Thoracic aorta (tissue), 2 donors: ENCODE data around the gene ZNF25. TPM values are rescaled to one million over a fixed set of nuclear protein-coding genes. Genes with fewer than 3 reads are reported as not detected.

Experiments used
- ATAC-seq: fragments of 150-250 bp; one replicate; pipeline ENCODE4 v1.8.0; 2017; ENCODE audit warnings: low read depth; ENCODE audit not compliant: insufficient number of reproducible peaks, low FRiP score
- DNase-seq: peaks from one replicate; pipeline ENCODE4 v3.0.0-alpha.2; 2020; ENCODE audit warnings: low spot score
- H3K27ac ChIP-seq, 2 donors: fragments of 200-600 bp; sonication (generic); 1 replicate in 1 of 2; 2 replicates in 1 of 2; pipeline ENCODE4 v1.5.1; 2016; ENCODE audit warnings: mild to moderate bottlenecking in 2 of 2, moderate library complexity in 2 of 2
- H3K27me3 ChIP-seq: fragments of 200-600 bp; sonication (generic); replicated peaks from 2 replicates; pipeline ENCODE4 v1.6.0; 2016; ENCODE audit warnings: mild to moderate bottlenecking; ENCODE audit not compliant: insufficient read depth
- H3K36me3 ChIP-seq: fragments of 200-600 bp; sonication (generic); one replicate; pipeline ENCODE4 v1.5.1; 2016
- H3K4me1 ChIP-seq, 2 donors: fragments of 200-600 bp; sonication (generic); 1 replicate in 1 of 2; 2 replicates in 1 of 2; pipeline versions ENCODE4 v1.5.1 to v1.6.0; 2016; ENCODE audit warnings: low read depth in 2 of 2, mild to moderate bottlenecking in 1 of 2; ENCODE audit not compliant: control insufficient read depth in 1 of 2
- H3K4me3 ChIP-seq: fragments of 200-600 bp; sonication (generic); 2 replicates; pipeline ENCODE4 v1.5.1; 2016; ENCODE audit warnings: mild to moderate bottlenecking
- H3K9me3 ChIP-seq: fragments of 200-600 bp; sonication (generic); 2 replicates; pipeline ENCODE4 v1.5.1; 2016
- CTCF ChIP-seq: fragments of 200-600 bp; sonication (generic); IDR thresholded peaks from one replicate; pipeline ENCODE4 v1.5.1; 2019; ENCODE audit warnings: antibody characterized with exemption
- total RNA-seq, 2 donors: library from RNA; depleted of rRNA; stranded (reverse); fragments of >200 nt; gene quantifications; one replicate each; pipeline versions ENCODE4 v1.1.0 to v1.2.3, GENCODE V29; 2016

Gene ZNF25
- total RNA-seq, 2 donors from 2014 or later, result 22.9 TPM

DNA sequence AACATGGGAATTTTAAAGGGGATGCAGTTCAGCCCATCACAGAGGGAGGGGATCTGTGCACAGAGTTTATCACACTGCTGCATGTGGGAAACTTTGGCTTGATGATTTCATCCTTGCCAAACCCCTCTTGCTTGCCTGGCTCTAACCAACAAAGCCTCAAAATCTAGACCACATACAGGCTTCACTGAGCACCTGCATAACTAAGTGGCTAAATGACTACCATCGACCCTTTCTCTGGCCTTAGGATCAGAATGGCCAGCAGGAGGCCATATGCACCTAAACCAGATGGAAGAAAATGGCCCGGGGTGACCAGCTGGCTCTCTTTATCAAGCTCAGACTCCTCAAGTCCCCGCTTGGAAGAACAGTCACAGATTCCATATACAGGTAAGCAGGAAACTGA is 15.6 kb upstream of the ZNF25 start:
- Histone ChIP-seq H3K36me3 (no peaks in the 10 kb centered on the region), H3K27me3 (no peaks in the 10 kb centered on the region), H3K27ac (no peak overlapping the region), H3K4me3 (no peak overlapping the region), H3K9me3 (no peaks in the 10 kb centered on the region), H3K4me1 (no peaks in the 10 kb centered on the region)
- DNase-seq (no peak), ATAC-seq (no peak)
- no peak for TF ChIP-seq CTCF

DNA sequence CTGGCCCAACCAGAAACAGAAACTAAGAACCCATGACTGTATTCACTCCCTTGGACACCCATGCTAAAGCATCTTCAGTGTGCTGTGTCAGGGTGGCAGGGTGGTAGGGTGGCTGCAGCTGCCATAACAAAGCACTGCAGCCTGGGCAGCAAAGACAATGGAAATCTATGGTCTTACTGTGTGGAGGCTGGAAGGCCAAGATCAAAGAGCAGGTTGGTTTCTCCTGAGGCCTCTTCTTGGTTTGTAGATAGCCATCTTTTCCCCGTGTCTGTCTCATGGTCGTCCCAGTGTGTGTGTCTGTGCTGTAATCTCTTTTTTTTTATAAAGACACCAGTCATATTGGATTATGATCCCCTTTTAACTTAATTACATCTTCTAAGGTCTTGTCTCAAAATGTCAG is 15.2 kb upstream of the ZNF25 start:
- Histone ChIP-seq H3K4me1 (no peaks in the 10 kb centered on the region), H3K9me3 (no peaks in the 10 kb centered on the region), H3K36me3 (no peaks in the 10 kb centered on the region), H3K27ac (no peak overlapping the region), H3K4me3 (no peak overlapping the region), H3K27me3 (no peaks in the 10 kb centered on the region)
- TF ChIP-seq CTCF, result no peak
- no peak for DNase-seq
- ATAC-seq, result no peak

GRCh38 chr10:37976880-37977203 is 395 bp upstream of the ZNF25 start:
- Histone ChIP-seq H3K27ac (peak overlapping the region in 1 of 2 donors; percentile 96), H3K4me3 (peak overlapping the region; percentile 84), H3K36me3 (no peaks in the 10 kb centered on the region), H3K9me3 (no peaks in the 10 kb centered on the region), H3K4me1 (peaks cover 4 to 12% of the 10 kb centered on the region in 2 donors), H3K27me3 (no peaks in the 10 kb centered on the region)
- no peak for DNase-seq
- no peak for ATAC-seq
- TF ChIP-seq CTCF, result no peak

DNA sequence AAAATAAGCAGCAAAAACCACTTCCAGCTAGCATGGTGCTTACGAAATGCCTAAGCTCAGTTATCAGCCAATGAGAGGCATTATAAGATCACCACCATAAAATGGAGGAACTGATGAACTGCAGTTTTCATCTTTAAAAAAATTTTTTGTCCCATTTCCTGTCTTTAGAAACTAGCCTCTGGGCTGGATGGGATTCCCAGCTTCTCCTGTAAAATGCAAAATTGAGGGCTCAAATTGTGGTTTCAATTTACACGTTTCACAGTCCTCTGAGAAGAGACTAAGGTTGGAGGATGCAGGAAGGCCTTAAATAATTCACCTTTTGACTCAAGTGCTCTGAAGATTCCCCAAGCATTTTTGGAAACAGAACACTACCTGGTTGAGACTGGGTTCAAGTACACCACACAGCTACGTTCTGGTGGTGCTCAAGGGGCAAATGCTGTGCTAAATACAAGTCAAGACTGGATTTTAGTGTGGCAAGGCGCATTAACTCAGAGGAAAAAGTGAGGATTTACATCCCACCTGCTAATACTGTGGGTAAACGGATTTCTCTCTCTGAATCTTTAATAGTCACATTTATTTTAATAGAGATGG is 951 bp downstream of the ZNF25 start:
- Histone ChIP-seq H3K36me3 (peaks cover 8% of the 10 kb centered on the region), H3K4me3 (peak overlapping the region; percentile 84), H3K27me3 (no peaks in the 10 kb centered on the region), H3K27ac (peak overlapping the region; percentile 95 to 96), H3K4me1 (peaks cover 4 to 12% of the 10 kb centered on the region in 2 donors), H3K9me3 (no peaks in the 10 kb centered on the region)
- TF ChIP-seq CTCF, result no peak
- ATAC-seq (no peak), DNase-seq (no peak)

GRCh38 chr10:37972396-37972795 is 4.1 kb downstream of the ZNF25 start:
- TF ChIP-seq CTCF, result no peak
- no peak for DNase-seq

More at GRCh38 chr10:37972396-37972795, 4.1 kb downstream of the ZNF25 start:
- no peak for ATAC-seq
- Histone ChIP-seq H3K9me3 (no peaks in the 10 kb centered on the region), H3K4me1 (peaks cover 4 to 12% of the 10 kb centered on the region in 2 donors), H3K4me3 (no peak overlapping the region), H3K27me3 (no peaks in the 10 kb centered on the region), H3K27ac (no peak overlapping the region), H3K36me3 (peaks cover 19% of the 10 kb centered on the region)
